BJ (cell line): Measurements from ENCODE around the gene RHBDD1. TPM values are rescaled to one million over a fixed set of nuclear protein-coding genes. Genes with fewer than 3 reads are reported as not detected.
A peak's percentile ranks its signal among the peaks of the same experiment; 100 is the strongest.

Source experiments
- CTCF ChIA-PET: fragments of 350-600 bp; formaldehyde crosslinking; extraction: SDS; loops from one replicate; lab custom pipeline; 2021; ENCODE audit warnings: antibody characterized with exemption, inconsistent platforms; lab: Yijun Ruan, JAX
- POLR2A ChIA-PET: fragments of 300-600 bp; sonication (Branson Sonifier 250); formaldehyde crosslinking; extraction: SDS; loops from one replicate; lab custom pipeline; 2021; ENCODE audit warnings: antibody characterized with exemption; lab: Charles Lee
- DNase-seq: peaks from one replicate; pipeline ENCODE4 v3.0.0-alpha.2; 2011; ENCODE audit warnings: low read depth
- H3K27me3 ChIP-seq: 2 replicates; pipeline ENCODE4 v1.6.0; 2011; ENCODE audit warnings: low read length; ENCODE audit not compliant: control insufficient read depth, insufficient read depth
- H3K36me3 ChIP-seq: 2 replicates; pipeline ENCODE4 v1.5.1; 2011; ENCODE audit warnings: low read length; ENCODE audit not compliant: control insufficient read depth, insufficient read depth
- H3K4me3 ChIP-seq: 2 replicates; pipeline ENCODE4 v1.5.1; 2011; ENCODE audit warnings: low read depth, mild to moderate bottlenecking, control low read depth, low read length
- CTCF ChIP-seq: IDR thresholded peaks from 2 replicates; pipeline ENCODE4 v1.5.1; 2011; ENCODE audit warnings: low read depth, mild to moderate bottlenecking, control low read depth, inconsistent platforms, low read length, moderate library complexity; ENCODE audit not compliant: insufficient read depth
- polyA minus RNA-seq: library from RNA; depleted of rRNA, polyadenylated mRNA; stranded (reverse); fragments of >200 nt; gene quantifications from 2 replicates; pipeline ENCODE4 v1.2.3, GENCODE V29; 2011; rRNA and poly(A)+ RNA removed
- polyA plus RNA-seq: library from polyadenylated mRNA; depleted of rRNA; stranded (reverse); fragments of >200 nt; gene quantifications from 2 replicates; pipeline ENCODE4 v1.2.3, GENCODE V29; 2011; rRNA removed

RHBDD1 gene
- polyA plus RNA-seq, result 29.2 and 51.6 TPM in 2 replicates
- polyA minus RNA-seq, result 40.8 and 44.5 TPM in 2 replicates

- POLR2A ChIA-PET, result no interaction called here
- no peaks in the 10 kb centered on the region for H3K27me3 ChIP-seq
- CTCF ChIA-PET, result interaction anchor here (1.7 to 2.0 kb wide), 2 partner anchors 13 to 147 kb away, joined by 4 to 9 read pairs; no protein-coding TSS in a partner anchor
- no peaks in the 10 kb centered on the region; the same call in 1 of the 2 replicates for H3K36me3 ChIP-seq
- DNase-seq, result peak; percentile 56
- no peak for TF ChIP-seq CTCF
- H3K4me3 ChIP-seq, result peak within 1 kb of the TSS; percentile 70
These were observed at the start of gene RHBDD1 for GRCh38 chr2:226835796-226836547. TSS of gene RHBDD1 (plus strand) at chr2:226836054. CDS start at chr2:226864694, 28,640 bp downstream.

GRCh38 chr2:226788064-226788463, 47.8 kb upstream of the RHBDD1 start:
- POLR2A ChIA-PET, result interaction anchor here (0.7 kb wide), 1 partner anchor 207 kb away, joined by 4 read pairs; no protein-coding TSS in a partner anchor
- no peak overlapping the region for H3K4me3 ChIP-seq

GRCh38 chr2:226788881-226789490, 46.9 kb upstream of the RHBDD1 start:
- DNase-seq, result no peak
- Histone ChIP-seq H3K36me3 (peaks cover 3% of the 10 kb centered on the region; the same call in 1 of the 2 replicates), H3K27me3 (no peaks in the 10 kb centered on the region), H3K4me3 (no peak overlapping the region)
- TF ChIP-seq CTCF, result no peak
- ChIA-PET CTCF (interaction anchor here (0.8 to 2.3 kb wide), 4 partner anchors 9 to 136 kb away, joined by 3 to 8 read pairs (median 3); no protein-coding TSS in a partner anchor), POLR2A (interaction anchor here (0.5 kb wide), 1 partner anchor 287 kb away, joined by 3 read pairs; no protein-coding TSS in a partner anchor)

More at GRCh38 chr2:226788064-226788463, 47.8 kb upstream of the RHBDD1 start:
- no peak for TF ChIP-seq CTCF
- CTCF ChIA-PET, result interaction anchor here (2.3 kb wide), 1 partner anchor 10 kb away, joined by 8 read pairs; no protein-coding TSS in a partner anchor
- Histone ChIP-seq H3K36me3 (peaks cover 3% of the 10 kb centered on the region; the same call in 1 of the 2 replicates), H3K27me3 (no peaks in the 10 kb centered on the region)
- no peak for DNase-seq

- DNase-seq, result no peak
- ChIA-PET POLR2A (interaction anchor here (0.5 kb wide), 1 partner anchor 306 kb away, joined by 8 read pairs; no protein-coding TSS in a partner anchor), CTCF (interaction anchor here (0.8 to 2.3 kb wide), 3 partner anchors 8 to 29 kb away, joined by 3 to 8 read pairs (median 3); no protein-coding TSS in a partner anchor)
- no peak overlapping the region for H3K4me3 ChIP-seq
- peaks cover 5% of the 10 kb centered on the region; the same call in 1 of the 2 replicates for H3K36me3 ChIP-seq
- H3K27me3 ChIP-seq, result no peaks in the 10 kb centered on the region
- TF ChIP-seq CTCF, result no peak
These were observed 45.8 kb upstream of the RHBDD1 start for GRCh38 chr2:226790011-226790410.
